NOMO-1 (cell line): ENCODE data around the gene C16orf96.

Experiments used
- DNase-seq, 2 experiments: peaks; one replicate each; lab custom pipeline; 2025; ENCODE audit not compliant: unreplicated experiment in 2 of 2; lab: John Stamatoyannopoulos, UW

Gene C16orf96

DNA sequence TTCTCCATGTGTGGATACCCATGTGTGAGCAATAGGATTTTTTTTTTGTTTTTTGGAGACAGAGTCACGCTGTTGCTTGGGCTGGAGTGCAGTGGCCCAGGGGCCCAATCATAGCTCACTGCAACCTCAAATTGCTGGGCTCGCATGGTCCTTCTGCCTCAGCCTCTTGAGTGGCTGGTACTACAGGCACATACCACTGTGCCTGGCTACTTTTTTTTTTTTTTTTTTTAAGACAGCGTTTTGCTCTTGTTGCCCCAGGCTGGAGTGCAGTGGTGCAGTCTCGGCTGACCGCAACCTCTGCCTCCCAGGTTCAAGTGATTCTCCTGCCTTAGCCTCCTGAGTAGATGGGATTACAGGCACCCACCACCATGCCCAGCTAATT lies 85.2 kb downstream of the C16orf96 start:
- DNase-seq: no peak

GRCh38 chr16:4641895-4642294 lies 85.8 kb downstream of the C16orf96 start:
- no peak for DNase-seq

- no peak for DNase-seq
Measured at GRCh38 chr16:4646773-4647643, 90.9 kb downstream of the C16orf96 start.

DNA sequence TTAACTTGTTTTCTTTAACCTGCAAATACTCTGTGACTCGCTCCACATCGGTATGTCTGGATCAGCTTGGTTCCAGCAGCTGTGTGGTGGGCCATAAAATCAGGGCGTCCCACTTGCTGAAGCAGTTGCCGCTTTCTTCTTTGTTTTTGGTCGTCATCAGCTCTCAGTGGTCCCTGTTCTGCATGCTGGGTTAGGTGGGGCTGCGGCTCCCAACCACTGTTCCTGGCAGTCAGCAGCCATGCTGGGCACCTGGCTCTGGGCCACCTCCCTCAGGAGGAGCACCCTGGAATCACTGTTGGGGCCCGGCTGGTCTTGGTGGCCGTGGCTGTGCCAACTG lies 91.5 kb downstream of the C16orf96 start:
- no peak for DNase-seq

GRCh38 chr16:4648917-4649316 lies 92.8 kb downstream of the C16orf96 start:
- DNase-seq: no peak

- DNase-seq: no peak
Measured at GRCh38 chr16:4649744-4650442, 93.8 kb downstream of the C16orf96 start.
